Epithelial cell of esophagus (primary cell): ENCODE measurements around the gene SUCLG2.

Experiments used
- DNase-seq: peaks from one replicate; pipeline ENCODE4 v3.0.0; 2010; ENCODE audit warnings: low read depth
- H3K4me3 ChIP-seq: 2 replicates; pipeline ENCODE4 v1.5.1; 2011; ENCODE audit warnings: mild to moderate bottlenecking, low read length, control low read depth
- CTCF ChIP-seq: IDR thresholded peaks from 2 replicates; pipeline ENCODE4 v1.5.1; 2011; ENCODE audit warnings: low read depth, mild to moderate bottlenecking, low read length, control low read depth, inconsistent platforms; ENCODE audit not compliant: insufficient read depth; ENCODE audit errors: missing control alignments

The SUCLG2 gene

GRCh38 chr3:67468511-67468910 lies 185.9 kb downstream of the SUCLG2 start:
- no peak for TF ChIP-seq CTCF
- DNase-seq = no peak
- H3K4me3 ChIP-seq = no peak overlapping the region

DNA sequence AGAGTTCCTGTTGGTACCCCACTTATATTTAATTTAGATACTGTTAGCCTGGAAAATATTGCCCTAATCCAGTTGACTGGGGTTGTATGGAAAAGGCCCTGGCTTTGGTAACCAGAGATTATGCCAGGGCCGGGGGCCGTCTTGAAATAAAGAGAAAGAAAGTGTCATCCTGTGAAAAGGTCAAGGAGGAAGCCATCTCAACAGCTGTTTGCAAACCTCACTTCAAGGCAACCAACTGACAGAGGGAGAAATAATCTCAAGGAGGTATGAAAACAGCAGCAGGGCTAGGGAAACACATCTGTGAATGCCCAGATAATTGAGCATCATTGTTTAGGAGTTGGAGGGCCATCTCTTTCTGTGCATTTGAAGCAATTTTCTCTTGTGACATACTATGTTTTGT lies 190.8 kb downstream of the SUCLG2 start:
- no peak for TF ChIP-seq CTCF
- H3K4me3 ChIP-seq = no peak overlapping the region
- DNase-seq = no peak

DNA sequence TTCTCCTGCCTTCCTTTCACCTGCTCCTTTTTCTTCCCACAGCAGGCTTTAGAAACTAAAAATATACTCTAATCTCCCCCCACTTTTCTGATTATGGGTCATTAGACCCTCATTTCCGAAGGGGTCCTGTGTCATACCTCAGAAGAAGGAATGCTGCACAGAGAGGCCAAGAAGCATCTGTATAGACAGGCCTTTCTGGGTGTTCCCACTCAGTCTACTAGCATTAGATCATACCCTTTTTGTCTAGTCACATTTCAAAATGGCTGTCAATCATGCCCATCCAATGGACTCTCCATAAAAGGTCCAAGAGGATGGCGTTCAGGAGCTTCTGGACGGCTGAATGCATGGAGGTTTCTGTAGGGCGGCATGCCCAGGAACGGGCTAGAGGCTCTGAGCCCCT lies 192.2 kb downstream of the SUCLG2 start:
- DNase-seq = peak; percentile 11
- no peak for TF ChIP-seq CTCF
- no peak overlapping the region for H3K4me3 ChIP-seq

- no peak overlapping the region for H3K4me3 ChIP-seq
- DNase-seq = peak; percentile 1
- no peak for TF ChIP-seq CTCF
Measured at GRCh38 chr3:67461667-67462142, 192.7 kb downstream of the SUCLG2 start.

DNA sequence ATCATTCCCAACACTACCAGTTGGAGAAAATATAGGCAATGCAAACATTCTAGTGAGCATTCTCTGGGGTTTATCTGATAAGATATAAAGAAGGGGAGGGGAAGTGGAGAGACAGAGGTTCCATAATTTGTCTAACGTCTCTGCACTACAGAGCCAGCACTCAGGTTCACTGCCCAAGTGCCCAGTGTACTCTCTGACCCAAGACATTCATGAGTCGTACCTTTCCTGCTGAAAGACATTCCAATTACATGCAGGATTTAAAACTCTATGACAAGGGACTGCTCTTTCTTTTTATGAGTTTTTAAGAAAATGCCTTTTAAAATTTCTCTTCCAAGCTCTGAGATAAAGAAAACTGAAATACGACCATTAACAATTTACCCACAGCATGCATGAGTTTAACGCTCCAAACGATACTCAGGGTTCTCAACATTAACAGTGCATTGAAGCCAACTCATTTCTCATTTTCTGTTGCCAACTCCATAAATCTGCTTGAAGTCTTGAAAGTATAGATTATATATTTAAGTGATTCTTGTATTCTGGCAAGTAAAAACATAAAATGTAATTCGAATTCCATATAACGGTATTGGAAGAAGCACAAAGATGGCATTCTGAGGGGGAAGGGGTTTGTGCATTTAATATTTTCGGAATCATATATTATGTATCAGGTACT lies 193.4 kb downstream of the SUCLG2 start:
- H3K4me3 ChIP-seq = no peak overlapping the region
- DNase-seq = no peak
- no peak for TF ChIP-seq CTCF

DNA sequence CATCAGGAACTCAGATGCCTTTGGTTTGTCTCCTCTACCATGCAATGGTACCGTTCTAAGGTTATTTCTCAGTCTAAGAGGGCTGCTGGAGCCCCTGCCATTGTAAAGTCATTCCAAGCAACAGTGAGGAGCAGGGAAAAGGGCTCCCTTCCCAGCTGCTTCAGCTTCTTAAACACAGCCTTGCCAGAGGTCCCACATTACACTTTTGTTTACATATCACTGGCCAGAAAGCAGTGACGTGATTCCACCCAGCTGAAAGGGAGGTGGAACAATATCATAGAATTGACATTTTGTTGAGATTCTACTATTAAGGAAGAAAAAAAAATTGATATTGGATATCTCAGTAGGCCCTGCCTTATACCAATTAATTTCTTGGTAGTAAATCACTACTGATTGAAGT lies 194.6 kb downstream of the SUCLG2 start:
- no peak overlapping the region for H3K4me3 ChIP-seq
- TF ChIP-seq CTCF = no peak
- DNase-seq = no peak

DNA sequence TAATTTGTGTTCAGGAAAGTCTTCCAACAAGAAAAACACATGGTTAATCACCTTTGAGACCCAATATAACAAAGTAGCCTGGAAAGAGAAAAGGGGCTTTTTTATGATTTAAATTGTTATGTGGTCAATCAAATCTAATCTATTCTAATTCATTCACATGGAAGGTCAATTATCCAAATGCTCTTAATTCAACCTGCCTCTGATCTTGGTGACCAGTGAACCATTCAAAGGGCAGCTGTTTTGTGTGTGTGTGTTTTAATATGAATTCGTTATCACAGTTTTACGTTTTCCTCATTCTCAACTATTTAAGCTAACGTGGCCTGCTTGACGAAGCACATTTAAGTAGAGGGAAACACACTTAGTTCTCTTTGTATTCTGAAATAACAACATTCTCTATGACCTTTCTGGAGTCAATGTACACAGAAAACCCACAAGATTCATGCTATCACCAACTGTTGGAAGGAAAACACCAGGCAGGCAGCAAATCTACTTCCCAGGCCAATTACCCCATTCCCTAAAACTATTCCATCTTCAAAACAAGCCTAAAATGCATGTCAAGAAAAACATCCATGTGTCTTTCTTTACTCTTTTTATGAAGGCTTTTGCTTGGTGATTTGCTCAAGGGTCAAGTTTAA lies 195.4 kb downstream of the SUCLG2 start:
- DNase-seq = no peak
- no peak for TF ChIP-seq CTCF
- H3K4me3 ChIP-seq = no peak overlapping the region
